HepG2 (cell line): ENCODE results near the gene TOGARAM1. TPM values are rescaled to one million over a fixed set of nuclear protein-coding genes. Genes with fewer than 3 reads are reported as not detected.

Experiments
- CC2D1A ChIP-seq: sonication (generic); formaldehyde crosslinking; IDR thresholded peaks from 2 replicates; pipeline ENCODE4 v1.8.1; 2023; ENCODE audit warnings: mild to moderate bottlenecking, missing genetic modification reagents
- CENPBD1 ChIP-seq: sonication (generic); formaldehyde crosslinking; IDR thresholded peaks from 2 replicates; pipeline ENCODE4 v1.8.0; 2022; ENCODE audit warnings: missing genetic modification reagents, low read depth, mild to moderate bottlenecking, borderline replicate concordance
- EP300 ChIP-seq, 3 experiments: sonication (generic) in 1 of 3; formaldehyde crosslinking in 1 of 3; IDR thresholded peaks; 2 replicates each; pipeline versions ENCODE4 v1.5.1 to v1.6.1; 2011 to 2020; ENCODE audit warnings: low read depth in 2 of 3, low read length in 2 of 3, borderline replicate concordance in 1 of 3, improper control_type of control experiment in 1 of 3, mild to moderate bottlenecking in 1 of 3, missing genetic modification reagents in 1 of 3, moderate library complexity in 1 of 3
- HNF4G ChIP-seq, 2 experiments: sonication (generic) in 1 of 2; formaldehyde crosslinking in 1 of 2; IDR thresholded peaks; 2 replicates each; pipeline versions ENCODE4 v1.4.0 to v1.6.1; 2011 to 2020; ENCODE audit warnings: borderline replicate concordance in 2 of 2, low read depth in 2 of 2, mild to moderate bottlenecking in 2 of 2, low read length in 1 of 2, missing genetic modification reagents in 1 of 2, moderate library complexity in 1 of 2
- KMT2A ChIP-seq: sonication (generic); formaldehyde crosslinking; IDR thresholded peaks from 2 replicates; pipeline ENCODE4 v1.4.0; 2020; ENCODE audit warnings: missing genetic modification reagents
- NBN ChIP-seq: fragments of 450-650 bp; conservative IDR thresholded peaks from 2 replicates; pipeline ENCODE4 v1.6.1; 2017
- NCOR1 ChIP-seq: fragments of 200-600 bp; sonication (generic); IDR thresholded peaks from 2 replicates; pipeline ENCODE4 v1.7.0; 2017; ENCODE audit warnings: antibody characterized with exemption, low read length, borderline replicate concordance
- NR2F2 ChIP-seq: IDR thresholded peaks from 2 replicates; pipeline ENCODE4 v1.6.1; 2012; ENCODE audit warnings: low read depth, inconsistent platforms, borderline replicate concordance
- SMAD3 ChIP-seq: sonication (generic); formaldehyde crosslinking; IDR thresholded peaks from 2 replicates; pipeline ENCODE4 v1.4.0; 2020; ENCODE audit warnings: missing genetic modification reagents
- TFE3 ChIP-seq: IDR thresholded peaks from 2 replicates; pipeline ENCODE4 v1.6.1; 2016
- ZNF3 ChIP-seq: IDR thresholded peaks from 2 replicates; pipeline ENCODE4 v1.7.0; 2017; ENCODE audit warnings: inconsistent platforms
- ZNF484 ChIP-seq: sonication (generic); formaldehyde crosslinking; IDR thresholded peaks from 2 replicates; pipeline ENCODE4 v1.5.1; 2020; ENCODE audit warnings: mild to moderate bottlenecking, low read depth, missing genetic modification reagents, borderline replicate concordance
- ZSCAN25 ChIP-seq: sonication (generic); formaldehyde crosslinking; IDR thresholded peaks from 2 replicates; pipeline ENCODE4 v1.8.0; 2022; ENCODE audit warnings: mild to moderate bottlenecking, missing genetic modification reagents
- polyA plus RNA-seq, 8 experiments: library from polyadenylated mRNA; depleted of rRNA in 3 of 8; stranded (reverse) in 7 of 8; unstranded in 1 of 8; fragments of >200 nt; fragmentation: Illumina TruSeq in 4 of 8; extraction: Trizol in 4 of 8; gene quantifications; 2 replicates each; pipeline versions ENCODE4 v1.2.1 to v1.2.3, GENCODE V29; 2011 to 2016; ENCODE audit warnings: low read depth in 4 of 8, missing spikeins in 1 of 8, mixed read lengths in 1 of 8; ENCODE audit not compliant: insufficient read depth in 1 of 8
- total RNA-seq, 5 experiments: library from RNA; depleted of rRNA; stranded (reverse); fragments of >200 nt; fragmentation: Illumina TruSeq; extraction: Trizol; gene quantifications; 2 replicates each; pipeline ENCODE4 v1.2.3, GENCODE V29; 2016; ENCODE audit warnings: low read depth in 1 of 5
- TF ChIP-seq, protein P1 (sequence below): sonication (generic); formaldehyde crosslinking; IDR thresholded peaks from 2 replicates; pipeline ENCODE4 v1.8.0; 2022; ENCODE audit warnings: mild to moderate bottlenecking, missing genetic modification reagents, borderline replicate concordance
- TF ChIP-seq, protein P2 (sequence below): sonication (generic); formaldehyde crosslinking; IDR thresholded peaks from 2 replicates; pipeline ENCODE4 v1.8.0; 2022; ENCODE audit warnings: mild to moderate bottlenecking, missing genetic modification reagents, moderate library complexity
- TF ChIP-seq, protein P3 (sequence below): IDR thresholded peaks from 2 replicates; pipeline ENCODE4 v1.6.1; 2016; ENCODE audit warnings: low read depth
- TF ChIP-seq, protein P4 (sequence below): sonication (generic); formaldehyde crosslinking; IDR thresholded peaks from 2 replicates; pipeline ENCODE4 v1.8.1; 2023; ENCODE audit warnings: missing genetic modification reagents, inconsistent platforms, borderline replicate concordance
- TF ChIP-seq, protein P5 (sequence below): sonication (generic); formaldehyde crosslinking; IDR thresholded peaks from 2 replicates; pipeline ENCODE4 v1.4.0; 2020; ENCODE audit warnings: missing genetic modification reagents, mild to moderate bottlenecking, borderline replicate concordance

The TOGARAM1 gene
- total and polyA plus RNA-seq, 2 of the 13 experiments (the other 11 are each of a cell fraction or from before 2014, with no cell fraction given), result 5.6 to 9.8 TPM

DNA sequence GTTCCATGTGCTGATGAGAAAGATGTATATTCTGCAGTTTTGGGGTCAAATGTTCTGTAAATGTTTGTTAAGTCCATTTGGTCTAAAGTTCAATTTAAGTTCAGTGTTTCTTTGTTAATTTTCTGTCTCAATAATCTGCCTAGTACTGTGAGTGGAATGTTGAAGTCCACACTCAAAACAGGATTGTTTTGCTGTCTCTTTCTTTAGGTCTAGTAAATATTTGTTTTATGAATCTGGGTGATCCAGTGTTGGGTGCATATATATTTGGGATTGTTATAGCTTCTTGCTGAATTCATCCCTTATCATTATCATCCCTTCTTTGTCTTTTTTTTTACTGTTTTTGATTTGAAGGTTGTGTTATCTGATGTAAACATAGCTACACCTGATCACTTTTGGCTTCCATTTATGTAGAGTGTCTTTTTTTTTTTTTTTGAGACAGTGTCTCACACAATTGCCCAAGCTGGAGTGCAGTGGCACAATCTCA, 95.9 kb downstream of the TOGARAM1 start (continued):
- TF ChIP-seq, protein P1, sequence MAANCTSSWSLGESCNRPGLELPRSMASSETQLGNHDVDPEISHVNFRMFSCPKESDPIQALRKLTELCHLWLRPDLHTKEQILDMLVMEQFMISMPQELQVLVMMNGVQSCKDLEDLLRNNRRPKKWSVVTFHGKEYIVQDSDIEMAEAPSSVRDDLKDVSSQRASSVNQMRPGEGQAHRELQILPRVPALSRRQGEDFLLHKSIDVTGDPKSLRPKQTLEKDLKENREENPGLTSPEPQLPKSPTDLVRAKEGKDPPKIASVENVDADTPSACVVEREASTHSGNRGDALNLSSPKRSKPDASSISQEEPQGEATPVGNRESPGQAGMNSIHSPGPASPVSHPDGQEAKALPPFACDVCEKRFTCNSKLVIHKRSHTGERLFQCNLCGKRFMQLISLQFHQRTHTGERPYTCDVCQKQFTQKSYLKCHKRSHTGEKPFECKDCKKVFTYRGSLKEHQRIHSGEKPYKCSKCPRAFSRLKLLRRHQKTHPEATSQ, result no peak
- peak in 1 of 2 experiments; percentile 59; a peak in 1 of 4 replicates for TF ChIP-seq EP300 (IDR thresholded peaks at IDR 0.05; ENCODE audit: low read depth in 2 of 2, low read length in 2 of 2)
- no peak for TF ChIP-seq EP300 (CRISPR knock-in tag; IDR thresholded peaks at IDR 0.05; ENCODE audit: borderline replicate concordance)
- TF ChIP-seq NCOR1, result peak; percentile 88
- TF ChIP-seq SMAD3 (CRISPR knock-in tag), result no peak
- no peak for TF ChIP-seq KMT2A (CRISPR knock-in tag)
- no peak for TF ChIP-seq ZNF484
- 0 out of 2 replicates have a peak, but pooled peaks have one; percentile 29 for TF ChIP-seq TFE3 (CRISPR knock-in tag)
- TF ChIP-seq NR2F2, result no peak
- TF ChIP-seq, protein P2, sequence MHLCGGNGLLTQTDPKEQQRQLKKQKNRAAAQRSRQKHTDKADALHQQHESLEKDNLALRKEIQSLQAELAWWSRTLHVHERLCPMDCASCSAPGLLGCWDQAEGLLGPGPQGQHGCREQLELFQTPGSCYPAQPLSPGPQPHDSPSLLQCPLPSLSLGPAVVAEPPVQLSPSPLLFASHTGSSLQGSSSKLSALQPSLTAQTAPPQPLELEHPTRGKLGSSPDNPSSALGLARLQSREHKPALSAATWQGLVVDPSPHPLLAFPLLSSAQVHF, result no peak
- no peak for TF ChIP-seq HNF4G (IDR thresholded peaks at IDR 0.05; ENCODE audit: borderline replicate concordance, low read depth, low read length)
- TF ChIP-seq HNF4G (CRISPR knock-in tag; IDR thresholded peaks at IDR 0.05; ENCODE audit: borderline replicate concordance, low read depth), result peak; percentile 21; the same call in 1 of the 2 replicates
- TF ChIP-seq, protein P3, sequence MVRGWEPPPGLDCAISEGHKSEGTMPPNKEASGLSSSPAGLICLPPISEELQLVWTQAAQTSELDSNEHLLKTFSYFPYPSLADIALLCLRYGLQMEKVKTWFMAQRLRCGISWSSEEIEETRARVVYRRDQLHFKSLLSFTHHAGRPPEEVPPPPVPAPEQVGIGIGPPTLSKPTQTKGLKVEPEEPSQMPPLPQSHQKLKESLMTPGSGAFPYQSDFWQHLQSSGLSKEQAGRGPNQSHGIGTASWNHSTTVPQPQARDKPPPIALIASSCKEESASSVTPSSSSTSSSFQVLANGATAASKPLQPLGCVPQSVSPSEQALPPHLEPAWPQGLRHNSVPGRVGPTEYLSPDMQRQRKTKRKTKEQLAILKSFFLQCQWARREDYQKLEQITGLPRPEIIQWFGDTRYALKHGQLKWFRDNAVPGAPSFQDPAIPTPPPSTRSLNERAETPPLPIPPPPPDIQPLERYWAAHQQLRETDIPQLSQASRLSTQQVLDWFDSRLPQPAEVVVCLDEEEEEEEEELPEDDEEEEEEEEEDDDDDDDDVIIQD, result peak; percentile 75; the same call in 1 of the 2 replicates
- no peak for TF ChIP-seq NBN
- no peak for TF ChIP-seq CC2D1A (CRISPR knock-in tag)
- TF ChIP-seq ZSCAN25, result no peak
- TF ChIP-seq ZNF3 (CRISPR knock-in tag), result no peak
- TF ChIP-seq, protein P4, sequence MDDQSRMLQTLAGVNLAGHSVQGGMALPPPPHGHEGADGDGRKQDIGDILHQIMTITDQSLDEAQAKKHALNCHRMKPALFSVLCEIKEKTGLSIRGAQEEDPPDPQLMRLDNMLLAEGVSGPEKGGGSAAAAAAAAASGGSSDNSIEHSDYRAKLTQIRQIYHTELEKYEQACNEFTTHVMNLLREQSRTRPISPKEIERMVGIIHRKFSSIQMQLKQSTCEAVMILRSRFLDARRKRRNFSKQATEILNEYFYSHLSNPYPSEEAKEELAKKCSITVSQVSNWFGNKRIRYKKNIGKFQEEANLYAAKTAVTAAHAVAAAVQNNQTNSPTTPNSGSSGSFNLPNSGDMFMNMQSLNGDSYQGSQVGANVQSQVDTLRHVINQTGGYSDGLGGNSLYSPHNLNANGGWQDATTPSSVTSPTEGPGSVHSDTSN, result no peak
- TF ChIP-seq, protein P5, sequence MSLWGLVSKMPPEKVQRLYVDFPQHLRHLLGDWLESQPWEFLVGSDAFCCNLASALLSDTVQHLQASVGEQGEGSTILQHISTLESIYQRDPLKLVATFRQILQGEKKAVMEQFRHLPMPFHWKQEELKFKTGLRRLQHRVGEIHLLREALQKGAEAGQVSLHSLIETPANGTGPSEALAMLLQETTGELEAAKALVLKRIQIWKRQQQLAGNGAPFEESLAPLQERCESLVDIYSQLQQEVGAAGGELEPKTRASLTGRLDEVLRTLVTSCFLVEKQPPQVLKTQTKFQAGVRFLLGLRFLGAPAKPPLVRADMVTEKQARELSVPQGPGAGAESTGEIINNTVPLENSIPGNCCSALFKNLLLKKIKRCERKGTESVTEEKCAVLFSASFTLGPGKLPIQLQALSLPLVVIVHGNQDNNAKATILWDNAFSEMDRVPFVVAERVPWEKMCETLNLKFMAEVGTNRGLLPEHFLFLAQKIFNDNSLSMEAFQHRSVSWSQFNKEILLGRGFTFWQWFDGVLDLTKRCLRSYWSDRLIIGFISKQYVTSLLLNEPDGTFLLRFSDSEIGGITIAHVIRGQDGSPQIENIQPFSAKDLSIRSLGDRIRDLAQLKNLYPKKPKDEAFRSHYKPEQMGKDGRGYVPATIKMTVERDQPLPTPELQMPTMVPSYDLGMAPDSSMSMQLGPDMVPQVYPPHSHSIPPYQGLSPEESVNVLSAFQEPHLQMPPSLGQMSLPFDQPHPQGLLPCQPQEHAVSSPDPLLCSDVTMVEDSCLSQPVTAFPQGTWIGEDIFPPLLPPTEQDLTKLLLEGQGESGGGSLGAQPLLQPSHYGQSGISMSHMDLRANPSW (CRISPR knock-in tag), result no peak
- TF ChIP-seq CENPBD1 (CRISPR knock-in tag), result no peak
